Neural crest cell (in vitro differentiated cells): ENCODE data around the gene BNC1. TPM values are rescaled to one million over a fixed set of nuclear protein-coding genes. Genes with fewer than 3 reads are reported as not detected.
"Not testable (repeated sequence)": the region's sequence is repeated elsewhere in the genome, so short reads cannot be mapped to it uniquely, and the experiment has no call there.

Experiments
- DNase-seq: peaks from one replicate; pipeline ENCODE4 v3.0.0; 2021; ENCODE audit warnings: low read depth, mixed read lengths, low spot score
- H3K27ac Mint-ChIP-seq: one replicate; pipeline ENCODE4 v1.8.0; 2021; ENCODE audit warnings: mild to moderate bottlenecking, mixed read lengths; ENCODE audit not compliant: unreplicated experiment
- H3K27me3 Mint-ChIP-seq: 2 replicates; pipeline ENCODE4 v1.8.0; 2021; ENCODE audit warnings: low read depth, mild to moderate bottlenecking, mixed read lengths
- H3K36me3 Mint-ChIP-seq: 2 replicates; pipeline ENCODE4 v1.8.0; 2021; ENCODE audit warnings: low read depth, mild to moderate bottlenecking, mixed read lengths
- H3K4me1 Mint-ChIP-seq: 2 replicates; pipeline ENCODE4 v1.8.0; 2021; ENCODE audit warnings: mixed read lengths
- H3K4me3 Mint-ChIP-seq: one replicate; pipeline ENCODE4 v1.8.0; 2021; ENCODE audit warnings: mild to moderate bottlenecking, mixed read lengths
- H3K9me3 Mint-ChIP-seq: 2 replicates; pipeline ENCODE4 v1.8.0; 2021; ENCODE audit warnings: mixed read lengths
- total RNA-seq: library from RNA; stranded (reverse); gene quantifications from 2 replicates; pipeline ENCODE4 v1.2.1, GENCODE V29; 2021
- TF ChIP-seq, protein P1 (sequence below): fragments of 200-600 bp; sonication (generic); conservative IDR thresholded peaks from 2 replicates; pipeline ENCODE4 v1.5.0; 2021; ENCODE audit warnings: antibody characterized with exemption, mild to moderate bottlenecking

Gene BNC1
- total RNA-seq, 1 donor from 2014 or later: 0.35 TPM

- peaks cover 44% of the 10 kb centered on the region for H3K27me3 Mint-ChIP-seq
- no peak overlapping the region for H3K27ac Mint-ChIP-seq
- peaks cover 3% of the 10 kb centered on the region for H3K9me3 Mint-ChIP-seq
- no peak for DNase-seq
- H3K4me3 Mint-ChIP-seq: no peak overlapping the region
- TF ChIP-seq, protein P1, sequence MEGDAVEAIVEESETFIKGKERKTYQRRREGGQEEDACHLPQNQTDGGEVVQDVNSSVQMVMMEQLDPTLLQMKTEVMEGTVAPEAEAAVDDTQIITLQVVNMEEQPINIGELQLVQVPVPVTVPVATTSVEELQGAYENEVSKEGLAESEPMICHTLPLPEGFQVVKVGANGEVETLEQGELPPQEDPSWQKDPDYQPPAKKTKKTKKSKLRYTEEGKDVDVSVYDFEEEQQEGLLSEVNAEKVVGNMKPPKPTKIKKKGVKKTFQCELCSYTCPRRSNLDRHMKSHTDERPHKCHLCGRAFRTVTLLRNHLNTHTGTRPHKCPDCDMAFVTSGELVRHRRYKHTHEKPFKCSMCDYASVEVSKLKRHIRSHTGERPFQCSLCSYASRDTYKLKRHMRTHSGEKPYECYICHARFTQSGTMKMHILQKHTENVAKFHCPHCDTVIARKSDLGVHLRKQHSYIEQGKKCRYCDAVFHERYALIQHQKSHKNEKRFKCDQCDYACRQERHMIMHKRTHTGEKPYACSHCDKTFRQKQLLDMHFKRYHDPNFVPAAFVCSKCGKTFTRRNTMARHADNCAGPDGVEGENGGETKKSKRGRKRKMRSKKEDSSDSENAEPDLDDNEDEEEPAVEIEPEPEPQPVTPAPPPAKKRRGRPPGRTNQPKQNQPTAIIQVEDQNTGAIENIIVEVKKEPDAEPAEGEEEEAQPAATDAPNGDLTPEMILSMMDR: no peak
- no peaks in the 10 kb centered on the region for H3K36me3 Mint-ChIP-seq
- H3K4me1 Mint-ChIP-seq: no peaks in the 10 kb centered on the region
Measured at GRCh38 chr15:83275412-83275811, 9.1 kb downstream of the BNC1 start.

GRCh38 chr15:83270176-83270575 is 14.3 kb downstream of the BNC1 start:
- no peak for DNase-seq
- Mint-ChIP-seq H3K27ac (no peak overlapping the region), H3K9me3 (peaks cover 3% of the 10 kb centered on the region), H3K4me1 (no peaks in the 10 kb centered on the region), H3K4me3 (no peak overlapping the region), H3K27me3 (peaks cover 6% of the 10 kb centered on the region), H3K36me3 (no peaks in the 10 kb centered on the region)
- TF ChIP-seq, protein P1: no peak

- no peak for DNase-seq
- peaks cover 3% of the 10 kb centered on the region for H3K27me3 Mint-ChIP-seq
- TF ChIP-seq, protein P1: no peak
- H3K9me3 Mint-ChIP-seq: no peaks in the 10 kb centered on the region
- H3K27ac Mint-ChIP-seq: no peak overlapping the region
- no peaks in the 10 kb centered on the region for H3K36me3 Mint-ChIP-seq
- H3K4me1 Mint-ChIP-seq: no peaks in the 10 kb centered on the region
- no peak overlapping the region for H3K4me3 Mint-ChIP-seq
Measured at GRCh38 chr15:83268147-83268546, 16.3 kb downstream of the BNC1 start.

DNA sequence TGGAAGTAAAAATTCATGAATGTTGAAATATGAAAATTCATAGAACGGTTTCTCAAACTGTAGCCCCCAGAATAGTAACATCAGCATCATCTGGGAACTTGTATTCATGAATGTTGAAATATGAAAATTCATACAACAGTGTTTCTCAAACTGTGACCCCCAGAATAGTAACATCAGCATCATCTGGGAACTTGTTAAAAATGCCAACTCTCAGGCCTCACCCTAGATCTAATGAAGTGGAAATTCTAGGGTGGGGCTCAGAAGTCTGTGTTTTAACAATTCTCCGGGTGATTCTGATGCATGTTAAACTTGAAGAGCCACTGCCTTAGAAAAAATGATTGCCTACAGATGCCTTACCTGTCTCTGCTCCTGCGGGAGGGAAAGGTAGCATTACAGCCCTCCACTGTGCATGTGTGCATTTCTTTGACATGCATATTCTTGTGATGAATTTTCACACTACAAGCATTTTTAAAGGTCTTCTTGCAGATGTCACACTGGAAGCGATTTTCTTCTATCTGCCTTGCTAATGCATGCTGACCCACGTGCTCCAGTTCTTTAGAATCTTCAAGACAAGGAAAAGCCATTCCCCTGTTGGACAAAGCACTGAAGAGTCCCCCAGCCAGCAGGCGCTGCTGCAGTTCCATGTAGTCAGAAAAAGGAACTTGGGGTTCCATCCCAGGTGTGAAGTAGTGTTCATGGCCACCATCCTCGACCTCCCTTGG is 21.7 kb downstream of the BNC1 start:
- no peaks in the 10 kb centered on the region for H3K9me3 Mint-ChIP-seq
- DNase-seq: no peak
- no peaks in the 10 kb centered on the region for H3K4me1 Mint-ChIP-seq
- TF ChIP-seq, protein P1: no peak
- H3K27ac Mint-ChIP-seq: no peak overlapping the region
- H3K36me3 Mint-ChIP-seq: no peaks in the 10 kb centered on the region
- no peak overlapping the region for H3K4me3 Mint-ChIP-seq
- no peaks in the 10 kb centered on the region for H3K27me3 Mint-ChIP-seq

- H3K4me1 Mint-ChIP-seq, H3K36me3 Mint-ChIP-seq, H3K27ac Mint-ChIP-seq, H3K27me3 Mint-ChIP-seq, H3K9me3 Mint-ChIP-seq, DNase-seq, H3K4me3 Mint-ChIP-seq: not testable (repeated sequence)
Measured at GRCh38 chr15:83262181-83262580, 22.3 kb downstream of the BNC1 start.

DNA sequence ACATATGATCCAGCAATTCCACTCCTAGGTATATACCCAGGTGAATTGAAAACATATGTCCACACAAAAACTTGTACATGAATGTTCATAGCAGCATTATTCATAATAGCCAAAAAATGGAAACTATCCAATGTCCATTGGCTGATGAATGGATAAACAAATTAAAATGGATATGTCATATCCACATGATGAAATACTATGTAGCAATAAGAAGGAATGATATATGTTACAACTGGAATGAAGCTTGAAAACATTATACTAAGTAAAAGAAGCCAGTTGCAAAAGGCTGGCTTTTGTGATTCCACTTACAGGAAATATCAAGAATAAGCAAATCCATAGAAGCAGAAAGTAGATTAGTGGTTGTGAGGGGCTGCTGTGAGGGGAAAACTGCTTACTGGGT is 33.7 kb downstream of the BNC1 start:
- Mint-ChIP-seq H3K9me3 (no peaks in the 10 kb centered on the region), H3K4me3 (no peak overlapping the region)

More for the DNA sequence above, 33.7 kb downstream of the BNC1 start:
- TF ChIP-seq, protein P1: no peak
- Mint-ChIP-seq H3K4me1 (no peaks in the 10 kb centered on the region), H3K27ac (no peak overlapping the region), H3K27me3 (peaks cover 30% of the 10 kb centered on the region), H3K36me3 (no peaks in the 10 kb centered on the region)
- DNase-seq: no peak
